Right atrium auricular region (tissue), 2 donors: ENCODE results near the gene TTYH1. TPM values are rescaled to one million over a fixed set of nuclear protein-coding genes. Genes with fewer than 3 reads are reported as not detected.
"Not testable (repeated sequence)": the region's sequence is repeated elsewhere in the genome, so short reads cannot be mapped to it uniquely, and the experiment has no call there.

ENCODE experiments used
- DNase-seq: peaks from one replicate; pipeline ENCODE4 v3.0.0-alpha.2; 2019; ENCODE audit warnings: low spot score
- H3K27ac ChIP-seq, 2 donors: fragments of 200-600 bp; sonication (generic); 1 replicate in 1 of 2; 2 replicates in 1 of 2; pipeline ENCODE4 v1.5.1; 2016 to 2019
- H3K27me3 ChIP-seq, 2 donors: fragments of 200-600 bp; sonication (generic); one replicate each; pipeline versions ENCODE4 v1.5.1 to v1.6.0; 2017 to 2019
- H3K36me3 ChIP-seq: fragments of 200-600 bp; sonication (generic); one replicate; pipeline ENCODE4 v1.5.1; 2016
- H3K4me1 ChIP-seq, 2 donors: fragments of 200-600 bp; sonication (generic); one replicate each; pipeline versions ENCODE4 v1.5.1 to v1.6.0; 2017 to 2019
- H3K4me3 ChIP-seq, 2 donors: fragments of 200-600 bp; sonication (generic); 1 replicate in 1 of 2; 2 replicates in 1 of 2; pipeline ENCODE4 v1.5.1; 2017 to 2019; ENCODE audit warnings: mild to moderate bottlenecking in 1 of 2, moderate library complexity in 1 of 2
- H3K9me3 ChIP-seq, 2 donors: fragments of 200-600 bp; sonication (generic); one replicate each; pipeline ENCODE4 v1.5.1; 2019
- CTCF ChIP-seq, 2 donors: fragments of 200-600 bp; sonication (generic); IDR thresholded peaks; one replicate each; pipeline ENCODE4 v1.5.1; 2019; ENCODE audit warnings: antibody characterized with exemption in 2 of 2
- total RNA-seq, 2 donors: library from RNA; depleted of rRNA; stranded (reverse); fragments of >200 nt; gene quantifications; one replicate each; pipeline ENCODE4 v1.1.0, GENCODE V29; 2016

Gene TTYH1
- total RNA-seq: 1 to 10 TPM; 1.7 to 2.7 TPM

GRCh38 chr19:54415208-54415900 is at the start of gene TTYH1:
Gene TTYH1 (plus strand): TSS chr19:54415464. CDS start chr19:54415553, 89 bp downstream.
- H3K27me3 ChIP-seq: peaks cover 5 to 19% of the 10 kb centered on the region in 2 donors
- H3K27ac ChIP-seq: no peak within 1 kb of the TSS
- H3K4me1 ChIP-seq: peaks cover 0 to 34% of the 10 kb centered on the region in 2 donors
- DNase-seq: no peak
- H3K4me3 ChIP-seq: peak within 1 kb of the TSS; percentile 26 to 40
- peak in 1 of 2 donors; percentile 62 for TF ChIP-seq CTCF (IDR thresholded peaks at IDR 0.05)
- H3K9me3 ChIP-seq: no peaks in the 10 kb centered on the region
- no peaks in the 10 kb centered on the region for H3K36me3 ChIP-seq

- H3K27me3 ChIP-seq, H3K9me3 ChIP-seq, DNase-seq, H3K4me1 ChIP-seq, H3K4me3 ChIP-seq, H3K27ac ChIP-seq, H3K36me3 ChIP-seq: not testable (repeated sequence)
These were observed 49.5 kb upstream of the TTYH1 start for GRCh38 chr19:54365798-54366197.

GRCh38 chr19:54366811-54367210 is 48.5 kb upstream of the TTYH1 start:
- H3K36me3 ChIP-seq: no peaks in the 10 kb centered on the region
- no peak overlapping the region for H3K4me3 ChIP-seq
- no peaks in the 10 kb centered on the region for H3K9me3 ChIP-seq
- TF ChIP-seq CTCF (IDR thresholded peaks at IDR 0.05): no peak
- no peak overlapping the region for H3K27ac ChIP-seq
- no peaks in the 10 kb centered on the region for H3K27me3 ChIP-seq
- DNase-seq: no peak
- no peaks in the 10 kb centered on the region for H3K4me1 ChIP-seq

- no peaks in the 10 kb centered on the region for H3K36me3 ChIP-seq
- H3K9me3 ChIP-seq: no peaks in the 10 kb centered on the region
- DNase-seq: no peak
- no peaks in the 10 kb centered on the region for H3K4me1 ChIP-seq
- no peaks in the 10 kb centered on the region for H3K27me3 ChIP-seq
- no peak overlapping the region for H3K4me3 ChIP-seq
- no peak for TF ChIP-seq CTCF (IDR thresholded peaks at IDR 0.05)
- no peak overlapping the region for H3K27ac ChIP-seq
These were observed 46.1 kb upstream of the TTYH1 start for GRCh38 chr19:54369082-54369687.

- DNase-seq, H3K36me3 ChIP-seq, H3K9me3 ChIP-seq, H3K4me3 ChIP-seq, H3K27ac ChIP-seq, H3K4me1 ChIP-seq, H3K27me3 ChIP-seq: not testable (repeated sequence)
These were observed 45.4 kb upstream of the TTYH1 start for GRCh38 chr19:54369688-54370433.

- H3K27ac ChIP-seq, H3K4me1 ChIP-seq, DNase-seq, H3K9me3 ChIP-seq, H3K36me3 ChIP-seq, H3K4me3 ChIP-seq, H3K27me3 ChIP-seq: not testable (repeated sequence)
These were observed 44.8 kb upstream of the TTYH1 start for GRCh38 chr19:54370434-54370796.

GRCh38 chr19:54371453-54371852 is 43.8 kb upstream of the TTYH1 start:
- H3K27ac ChIP-seq, H3K4me1 ChIP-seq, H3K27me3 ChIP-seq, H3K9me3 ChIP-seq, DNase-seq, H3K36me3 ChIP-seq, H3K4me3 ChIP-seq: not testable (repeated sequence)
